ENCODE results near the gene KCTD13. TPM values are rescaled to one million over a fixed set of nuclear protein-coding genes. Genes with fewer than 3 reads are reported as not detected.

Gene KCTD13
- total RNA-seq, 1 donor from 2014 or later, result 302 TPM

DNA sequence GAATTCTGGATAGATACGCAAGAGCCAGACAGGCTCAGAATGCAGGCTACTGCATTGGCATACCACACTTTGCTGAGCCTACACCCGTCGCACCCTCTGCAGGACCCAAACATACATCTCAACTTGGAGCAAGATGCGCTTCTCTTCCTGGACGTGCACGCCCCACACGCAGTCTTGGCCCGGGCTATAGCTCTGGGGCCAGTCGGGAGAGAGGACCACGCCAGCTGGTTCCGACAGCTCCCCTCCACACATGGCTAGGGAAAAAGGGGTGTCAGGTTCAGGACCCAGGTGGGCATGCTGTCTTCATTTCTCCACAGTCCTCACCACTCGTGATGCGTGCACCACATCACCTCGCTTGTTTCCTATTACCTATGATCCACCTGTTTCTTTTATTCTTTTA lies 47.9 kb downstream of the KCTD13 start:
- intact Hi-C loops (cut with DNase I), result no loop called here
- Histone ChIP-seq H3K27ac (no peak overlapping the region), H3K4me3 (no peak overlapping the region), H3K36me3 (no peaks in the 10 kb centered on the region), H3K4me1 (peaks cover 0 to 4% of the 10 kb centered on the region in 2 donors), H3K27me3 (peaks cover 18% of the 10 kb centered on the region), H3K9me3 (no peaks in the 10 kb centered on the region)
- no peak for DNase-seq (ENCODE audit: low spot score in 2 of 2)
- TF ChIP-seq, protein P1, sequence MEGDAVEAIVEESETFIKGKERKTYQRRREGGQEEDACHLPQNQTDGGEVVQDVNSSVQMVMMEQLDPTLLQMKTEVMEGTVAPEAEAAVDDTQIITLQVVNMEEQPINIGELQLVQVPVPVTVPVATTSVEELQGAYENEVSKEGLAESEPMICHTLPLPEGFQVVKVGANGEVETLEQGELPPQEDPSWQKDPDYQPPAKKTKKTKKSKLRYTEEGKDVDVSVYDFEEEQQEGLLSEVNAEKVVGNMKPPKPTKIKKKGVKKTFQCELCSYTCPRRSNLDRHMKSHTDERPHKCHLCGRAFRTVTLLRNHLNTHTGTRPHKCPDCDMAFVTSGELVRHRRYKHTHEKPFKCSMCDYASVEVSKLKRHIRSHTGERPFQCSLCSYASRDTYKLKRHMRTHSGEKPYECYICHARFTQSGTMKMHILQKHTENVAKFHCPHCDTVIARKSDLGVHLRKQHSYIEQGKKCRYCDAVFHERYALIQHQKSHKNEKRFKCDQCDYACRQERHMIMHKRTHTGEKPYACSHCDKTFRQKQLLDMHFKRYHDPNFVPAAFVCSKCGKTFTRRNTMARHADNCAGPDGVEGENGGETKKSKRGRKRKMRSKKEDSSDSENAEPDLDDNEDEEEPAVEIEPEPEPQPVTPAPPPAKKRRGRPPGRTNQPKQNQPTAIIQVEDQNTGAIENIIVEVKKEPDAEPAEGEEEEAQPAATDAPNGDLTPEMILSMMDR (IDR thresholded peaks at IDR 0.05), result no peak

DNA sequence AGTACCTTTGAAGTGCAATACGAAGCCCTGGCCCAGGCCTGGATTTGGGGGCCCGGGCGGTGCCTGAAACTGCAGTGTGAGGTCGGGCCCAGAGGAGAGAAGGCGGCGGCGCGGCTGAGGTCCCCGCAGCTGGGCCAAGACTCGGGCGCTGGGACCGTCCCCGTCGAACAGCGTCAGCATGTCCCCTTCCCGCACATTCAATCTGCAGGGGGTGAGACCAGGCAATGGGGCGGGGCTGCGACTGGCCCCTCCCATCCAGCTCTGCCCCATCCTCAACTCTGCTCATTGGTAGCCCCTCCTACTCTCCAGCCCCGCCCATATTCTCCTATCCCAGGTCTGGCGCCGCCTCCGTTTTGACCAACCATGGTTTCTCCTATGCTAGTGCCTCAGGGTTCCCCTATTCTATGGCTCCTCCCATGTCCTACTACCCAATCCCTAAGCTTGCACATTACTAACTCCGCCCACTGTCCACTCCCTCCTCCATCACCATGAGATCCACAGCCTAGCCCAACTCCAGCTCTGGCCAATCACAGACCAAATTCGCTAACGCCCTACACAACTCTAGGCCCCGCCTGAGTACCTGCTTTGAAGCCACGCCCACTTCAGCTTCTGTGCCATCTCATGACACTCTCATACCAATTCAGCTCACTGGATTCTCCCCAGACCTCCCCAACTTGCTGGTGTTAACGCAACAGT lies 48.6 kb downstream of the KCTD13 start:
- H3K27me3 ChIP-seq, result peaks cover 18% of the 10 kb centered on the region
- H3K9me3 ChIP-seq, result no peaks in the 10 kb centered on the region
- TF ChIP-seq, protein P1 (IDR thresholded peaks at IDR 0.05), result no peak
- no peak for DNase-seq (ENCODE audit: low spot score in 2 of 2)
- H3K4me3 ChIP-seq, result peak overlapping the region in 1 of 2 donors; percentile 28
- no peaks in the 10 kb centered on the region for H3K36me3 ChIP-seq
- intact Hi-C loops (cut with DNase I), result no loop called here
- H3K4me1 ChIP-seq, result peaks cover 0 to 4% of the 10 kb centered on the region in 2 donors
- no peak overlapping the region for H3K27ac ChIP-seq

- peaks cover 18% of the 10 kb centered on the region for H3K27me3 ChIP-seq
- intact Hi-C loops (cut with DNase I), result no loop called here
Measured at GRCh38 chr16:29876594-29877249, 49.3 kb downstream of the KCTD13 start.

DNA sequence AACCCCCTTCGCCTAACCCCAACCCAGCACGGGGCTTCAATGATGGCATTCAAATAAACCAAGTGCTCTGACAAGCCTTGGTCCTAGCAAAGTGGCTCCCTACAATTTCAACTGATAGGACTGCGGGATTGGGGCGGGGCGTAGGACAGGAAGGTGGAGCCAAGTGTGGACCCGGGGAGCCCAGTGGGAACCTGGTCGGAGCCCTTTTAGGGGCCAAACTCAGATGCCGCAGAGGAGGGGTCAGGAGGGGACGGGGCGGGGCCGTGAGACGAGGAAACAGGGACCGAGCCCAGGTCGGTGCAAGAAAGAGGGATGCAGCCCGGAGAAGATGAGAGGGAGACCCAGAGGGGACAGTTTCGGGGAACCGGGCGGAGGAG lies 49.8 kb downstream of the KCTD13 start:
- no peak for DNase-seq (ENCODE audit: low spot score in 2 of 2)
- H3K4me1 ChIP-seq, result peaks cover 0 to 4% of the 10 kb centered on the region in 2 donors
- intact Hi-C loops (cut with DNase I), result no loop called here
- peaks cover 18% of the 10 kb centered on the region for H3K27me3 ChIP-seq
- no peaks in the 10 kb centered on the region for H3K36me3 ChIP-seq
- no peak overlapping the region for H3K4me3 ChIP-seq
- H3K9me3 ChIP-seq, result no peaks in the 10 kb centered on the region
- TF ChIP-seq, protein P1 (IDR thresholded peaks at IDR 0.05), result no peak
- no peak overlapping the region for H3K27ac ChIP-seq

More at GRCh38 chr16:29876594-29877249, 49.3 kb downstream of the KCTD13 start:
- no peaks in the 10 kb centered on the region for H3K36me3 ChIP-seq
- H3K4me3 ChIP-seq, result peak overlapping the region in 1 of 2 donors; percentile 28
- TF ChIP-seq, protein P1 (IDR thresholded peaks at IDR 0.05), result no peak
- no peak for DNase-seq (ENCODE audit: low spot score in 2 of 2)
- H3K4me1 ChIP-seq, result peaks cover 0 to 4% of the 10 kb centered on the region in 2 donors
- no peak overlapping the region for H3K27ac ChIP-seq
- no peaks in the 10 kb centered on the region for H3K9me3 ChIP-seq

- Histone ChIP-seq H3K9me3 (no peaks in the 10 kb centered on the region), H3K4me1 (peaks cover 0 to 4% of the 10 kb centered on the region in 2 donors), H3K36me3 (no peaks in the 10 kb centered on the region), H3K4me3 (no peak overlapping the region), H3K27me3 (peaks cover 18% of the 10 kb centered on the region), H3K27ac (no peak overlapping the region)
- TF ChIP-seq, protein P1 (IDR thresholded peaks at IDR 0.05), result no peak
- intact Hi-C loops (cut with DNase I), result no loop called here
- no peak for DNase-seq (ENCODE audit: low spot score in 2 of 2)
Measured at GRCh38 chr16:29875206-29875605, 50.8 kb downstream of the KCTD13 start.

All from ascending aorta (tissue), 2 donors.